ENCODE data around the gene KYNU. TPM values are rescaled to one million over a fixed set of nuclear protein-coding genes. Genes with fewer than 3 reads are reported as not detected.

Gene KYNU
- total and polyA plus RNA-seq, 11 donors = 0.38 to 14.0 (median 0.77) TPM

DNA sequence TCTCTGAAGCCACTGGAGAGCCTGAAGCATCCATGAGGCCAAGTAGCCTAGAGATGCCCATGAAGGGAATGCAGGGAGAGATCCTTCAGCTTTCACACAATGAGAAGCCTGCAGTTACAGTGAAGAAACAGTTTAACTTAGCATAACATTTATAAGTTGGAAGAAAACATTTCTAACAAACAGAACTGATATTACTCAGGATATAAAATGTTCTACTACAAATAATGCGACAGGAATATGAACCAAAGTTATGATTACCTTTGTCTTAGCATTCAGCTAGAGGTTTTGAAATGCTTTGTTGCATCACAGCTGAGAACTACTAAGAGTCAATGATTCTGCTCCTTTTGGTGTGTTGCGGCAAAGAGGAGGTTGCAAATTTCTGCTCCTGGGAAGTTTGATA lies 6.9 kb upstream of the KYNU start:
- no peak overlapping the region for H3K27ac ChIP-seq
- no peaks in the 10 kb centered on the region for H3K9me3 ChIP-seq
- ATAC-seq (no peak), DNase-seq (no peak)
- no peaks in the 10 kb centered on the region for H3K36me3 ChIP-seq
- intact Hi-C loops (cut with DNase I) = no loop called here
- 84 to 98% (median 96%) methylated on average over 2 of the region's 2 CpGs for WGBS, 4 donors
- peaks cover 0 to 50% (median 0%) of the 10 kb centered on the region in 12 donors for H3K4me1 ChIP-seq
- no peaks in the 10 kb centered on the region for H3K27me3 ChIP-seq
- no peak overlapping the region for H3K4me3 ChIP-seq
- no peak for TF ChIP-seq POLR2A (IDR thresholded peaks at IDR 0.05)
- TF ChIP-seq, protein P1, sequence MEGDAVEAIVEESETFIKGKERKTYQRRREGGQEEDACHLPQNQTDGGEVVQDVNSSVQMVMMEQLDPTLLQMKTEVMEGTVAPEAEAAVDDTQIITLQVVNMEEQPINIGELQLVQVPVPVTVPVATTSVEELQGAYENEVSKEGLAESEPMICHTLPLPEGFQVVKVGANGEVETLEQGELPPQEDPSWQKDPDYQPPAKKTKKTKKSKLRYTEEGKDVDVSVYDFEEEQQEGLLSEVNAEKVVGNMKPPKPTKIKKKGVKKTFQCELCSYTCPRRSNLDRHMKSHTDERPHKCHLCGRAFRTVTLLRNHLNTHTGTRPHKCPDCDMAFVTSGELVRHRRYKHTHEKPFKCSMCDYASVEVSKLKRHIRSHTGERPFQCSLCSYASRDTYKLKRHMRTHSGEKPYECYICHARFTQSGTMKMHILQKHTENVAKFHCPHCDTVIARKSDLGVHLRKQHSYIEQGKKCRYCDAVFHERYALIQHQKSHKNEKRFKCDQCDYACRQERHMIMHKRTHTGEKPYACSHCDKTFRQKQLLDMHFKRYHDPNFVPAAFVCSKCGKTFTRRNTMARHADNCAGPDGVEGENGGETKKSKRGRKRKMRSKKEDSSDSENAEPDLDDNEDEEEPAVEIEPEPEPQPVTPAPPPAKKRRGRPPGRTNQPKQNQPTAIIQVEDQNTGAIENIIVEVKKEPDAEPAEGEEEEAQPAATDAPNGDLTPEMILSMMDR (IDR thresholded peaks at IDR 0.05) = no peak

DNA sequence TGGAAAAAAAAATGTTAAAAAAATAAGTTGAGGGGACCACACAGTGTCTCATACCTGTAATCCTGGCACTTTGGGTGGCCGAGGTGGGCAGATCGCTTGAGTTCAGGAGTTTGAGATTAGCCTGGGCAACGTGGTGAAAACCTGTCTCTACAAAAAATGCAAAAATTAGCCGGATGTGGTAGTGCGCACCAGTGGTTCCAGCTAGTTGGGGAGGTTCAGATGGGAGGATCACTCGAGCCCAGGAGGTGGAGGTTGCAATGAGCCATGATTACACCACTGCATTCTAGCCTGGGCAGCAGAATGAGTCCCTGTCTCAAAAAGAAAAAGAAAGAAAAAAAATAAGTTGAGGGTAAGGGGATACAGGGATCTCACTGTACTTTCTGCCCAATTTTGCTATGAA lies 6.1 kb upstream of the KYNU start:
- ATAC-seq (no peak), DNase-seq (no peak)
- intact Hi-C loops (cut with DNase I) = no loop called here
- Histone ChIP-seq H3K27me3 (no peaks in the 10 kb centered on the region), H3K27ac (no peak overlapping the region), H3K36me3 (no peaks in the 10 kb centered on the region), H3K4me3 (no peak overlapping the region), H3K9me3 (no peaks in the 10 kb centered on the region), H3K4me1 (peaks cover 0 to 45% (median 0%) of the 10 kb centered on the region in 12 donors)
- TF ChIP-seq, protein P1 (IDR thresholded peaks at IDR 0.05) = no peak
- TF ChIP-seq POLR2A (IDR thresholded peaks at IDR 0.05) = no peak
- WGBS, 4 donors = 81 to 94% (median 90%) methylated on average over 6 of the region's 6 CpGs

GRCh38 chr2:142872882-142873724 lies 4.4 kb upstream of the KYNU start:
- WGBS, 4 donors = 82 to 85% (median 83%) methylated on average over 6 of the region's 6 CpGs
- intact Hi-C loops (cut with DNase I) = no loop called here
- ATAC-seq (no peak), DNase-seq (no peak)
- no peaks in the 10 kb centered on the region for H3K27me3 ChIP-seq
- no peaks in the 10 kb centered on the region for H3K9me3 ChIP-seq
- no peak overlapping the region for H3K4me3 ChIP-seq
- TF ChIP-seq, protein P1 (IDR thresholded peaks at IDR 0.05) = no peak
- no peak for TF ChIP-seq POLR2A (IDR thresholded peaks at IDR 0.05)
- no peaks in the 10 kb centered on the region for H3K36me3 ChIP-seq
- H3K4me1 ChIP-seq = peaks cover 0 to 32% (median 0%) of the 10 kb centered on the region in 12 donors
- H3K27ac ChIP-seq = peak overlapping the region in 1 of 12 donors; percentile 89

- intact Hi-C loops (cut with DNase I) = no loop called here
- WGBS, 4 donors = 82 to 96% (median 93%) methylated on average over 1 of the region's 1 CpG
- Histone ChIP-seq H3K36me3 (no peaks in the 10 kb centered on the region), H3K9me3 (no peaks in the 10 kb centered on the region), H3K4me3 (no peak overlapping the region), H3K4me1 (peaks cover 0 to 30% (median 0%) of the 10 kb centered on the region in 12 donors), H3K27ac (peak overlapping the region in 1 of 12 donors; percentile 89), H3K27me3 (no peaks in the 10 kb centered on the region)
- DNase-seq (no peak), ATAC-seq (no peak)
- TF ChIP-seq, protein P1 (IDR thresholded peaks at IDR 0.05) = no peak
- TF ChIP-seq POLR2A (IDR thresholded peaks at IDR 0.05) = no peak
Observed at GRCh38 chr2:142873831-142874287, 3.6 kb upstream of the KYNU start.
